ENCODE data around the gene TBL1XR1.

DNA sequence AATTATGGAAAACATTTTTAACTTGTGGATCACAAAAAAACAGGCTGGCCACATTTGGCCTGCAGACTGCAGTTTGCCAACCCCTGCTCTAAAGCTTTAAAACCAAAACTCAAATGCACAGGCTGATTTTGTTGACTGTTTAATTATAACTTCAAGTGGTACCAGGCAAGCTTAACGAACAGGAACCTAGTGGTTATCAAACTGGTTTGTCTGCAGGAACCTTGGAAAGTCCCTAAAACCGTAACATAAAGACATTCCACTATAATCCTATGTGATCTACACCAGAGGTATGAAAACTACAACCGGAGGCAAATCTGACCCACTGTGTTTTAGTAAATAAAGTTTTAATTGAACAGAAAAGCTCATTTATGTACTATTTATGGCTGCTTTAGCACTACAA, 52.4 kb downstream of the TBL1XR1 start:
- TF ChIP-seq CTCF (conservative IDR thresholded peaks at IDR 0.05; ENCODE audit: low read depth, low read length) (no peak), POLR2A (IDR thresholded peaks at IDR 0.05; ENCODE audit: low read depth, low read length) (no peak)

All from IMR-90 (cell line).